ENCODE measurements around the gene UBE2G1. TPM values are rescaled to one million over a fixed set of nuclear protein-coding genes. Genes with fewer than 3 reads are reported as not detected.
A peak's percentile ranks its signal among the peaks of the same experiment; 100 is the strongest.

The UBE2G1 gene
- total RNA-seq, 1 experiment from 2014 or later, result 60.8 TPM

DNA sequence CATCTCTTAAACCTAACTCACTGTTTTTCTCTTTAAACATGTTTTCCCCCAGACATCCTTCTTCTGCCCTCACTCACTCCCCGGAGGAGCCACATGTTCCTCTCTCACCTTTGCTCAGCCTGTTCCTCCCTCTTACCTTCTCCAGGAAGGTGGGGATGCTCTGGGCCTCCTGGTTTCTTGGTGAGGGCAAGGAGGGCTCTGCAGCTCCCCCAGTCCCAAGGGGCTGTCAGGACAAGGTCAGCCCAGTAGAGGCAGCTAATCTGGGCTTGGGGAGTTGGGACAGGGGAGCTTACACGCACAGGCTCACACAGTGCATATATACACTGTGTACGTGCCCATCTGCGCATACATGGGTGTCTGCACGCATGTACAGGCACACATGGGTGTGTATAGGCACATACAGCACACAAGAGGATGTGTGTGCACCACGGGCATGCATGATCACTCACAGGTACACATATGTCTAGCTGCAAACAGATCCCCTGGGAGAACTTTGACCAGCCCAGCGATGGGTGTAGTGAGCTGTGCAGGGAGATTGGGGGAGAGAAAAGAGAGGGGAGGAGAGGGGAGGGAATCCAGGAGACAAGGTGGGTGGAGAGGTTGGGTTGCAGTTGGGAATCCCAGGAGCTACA is 38.7 kb upstream of the UBE2G1 start:
- no peaks in the 10 kb centered on the region for H3K9me2 ChIP-seq (replicated peaks; ENCODE audit: insufficient read depth, low read length)
- no peaks in the 10 kb centered on the region for H3K36me3 ChIP-seq (ENCODE audit: insufficient read depth, low read length)
- H3K27ac ChIP-seq (ENCODE audit: low read length), result no peak overlapping the region
- H3K4me1 ChIP-seq (ENCODE audit: low read length), result peaks cover 7% of the 10 kb centered on the region
- H3K9ac ChIP-seq (ENCODE audit: low read length), result peak overlapping the region; percentile 32; the same call in 1 of the 2 replicates
- no peak overlapping the region for H3K4me3 ChIP-seq (ENCODE audit: low read length)
- no peaks in the 10 kb centered on the region for H3K79me2 ChIP-seq (ENCODE audit: low read length)
- H2AFZ ChIP-seq (ENCODE audit: low read length), result peak overlapping the region; percentile 58; the same call in 1 of the 2 replicates
- H4K20me1 ChIP-seq (ENCODE audit: insufficient read depth, low read depth, low read length), result no peaks in the 10 kb centered on the region
- peak overlapping the region; percentile 44 for H3K4me2 ChIP-seq (ENCODE audit: low read depth, low read length, poor library complexity, severe bottlenecking)
- H3K27me3 ChIP-seq (ENCODE audit: low read length), result no peaks in the 10 kb centered on the region
- H3K9me3 ChIP-seq (ENCODE audit: low read length), result no peaks in the 10 kb centered on the region
- no peak for DNase-seq

DNA sequence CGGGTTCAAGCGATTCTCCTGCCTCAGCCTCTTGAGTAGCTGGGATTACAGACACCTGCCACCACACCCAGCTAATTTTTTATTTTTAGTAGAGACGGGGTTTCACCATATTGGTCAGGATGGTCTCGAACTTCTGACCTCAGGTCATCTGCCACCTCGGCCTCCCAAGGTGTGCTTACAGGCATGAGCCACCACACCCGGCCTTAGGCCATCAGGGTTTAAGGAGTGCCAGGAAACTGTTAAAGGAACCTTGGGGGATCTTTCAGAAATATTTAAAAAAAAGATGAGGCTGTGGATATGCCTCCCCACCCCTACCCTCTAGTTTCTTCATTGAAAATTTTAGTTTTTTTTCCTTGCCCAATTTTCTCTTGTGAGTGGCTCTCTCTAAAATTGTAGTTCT is 31.4 kb upstream of the UBE2G1 start:
- no peak overlapping the region for H2AFZ ChIP-seq (ENCODE audit: low read length)
- H4K20me1 ChIP-seq (ENCODE audit: insufficient read depth, low read depth, low read length), result no peaks in the 10 kb centered on the region
- H3K4me1 ChIP-seq (ENCODE audit: low read length), result peaks cover 22% of the 10 kb centered on the region
- no peak overlapping the region for H3K9ac ChIP-seq (ENCODE audit: low read length)
- H3K9me2 ChIP-seq (replicated peaks; ENCODE audit: insufficient read depth, low read length), result no peaks in the 10 kb centered on the region
- no peak overlapping the region for H3K4me3 ChIP-seq (ENCODE audit: low read length)
- H3K9me3 ChIP-seq (ENCODE audit: low read length), result no peaks in the 10 kb centered on the region
- H3K27ac ChIP-seq (ENCODE audit: low read length), result no peak overlapping the region
- no peaks in the 10 kb centered on the region for H3K27me3 ChIP-seq (ENCODE audit: low read length)
- H3K4me2 ChIP-seq (ENCODE audit: low read depth, low read length, poor library complexity, severe bottlenecking), result no peak overlapping the region
- H3K36me3 ChIP-seq (ENCODE audit: insufficient read depth, low read length), result no peaks in the 10 kb centered on the region
- no peaks in the 10 kb centered on the region for H3K79me2 ChIP-seq (ENCODE audit: low read length)
- no peak for DNase-seq

DNA sequence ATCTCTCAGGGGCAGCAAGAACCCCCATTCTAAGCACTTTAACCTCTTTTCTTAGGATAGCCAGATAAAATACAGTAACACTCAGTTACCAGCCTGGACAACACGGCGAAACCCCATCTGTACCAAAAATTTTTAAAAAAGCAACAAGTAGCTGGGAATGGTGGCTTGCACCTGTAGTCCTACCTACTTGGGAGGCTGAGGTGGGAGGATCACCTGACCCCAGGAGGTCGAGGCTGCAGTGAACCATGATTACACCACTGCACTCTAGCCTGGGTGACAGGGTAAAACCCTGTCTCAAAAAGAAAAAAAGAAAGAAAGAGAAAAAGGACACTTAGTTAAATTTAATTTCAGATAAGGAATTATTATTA is 28.6 kb upstream of the UBE2G1 start:
- Histone ChIP-seq H3K27me3 (ENCODE audit: low read length) (no peaks in the 10 kb centered on the region), H3K9ac (ENCODE audit: low read length) (no peak overlapping the region), H3K27ac (ENCODE audit: low read length) (no peak overlapping the region), H3K4me3 (ENCODE audit: low read length) (no peak overlapping the region), H3K4me1 (ENCODE audit: low read length) (peaks cover 22% of the 10 kb centered on the region), H3K79me2 (ENCODE audit: low read length) (no peaks in the 10 kb centered on the region), H3K9me3 (ENCODE audit: low read length) (no peaks in the 10 kb centered on the region), H3K9me2 (replicated peaks; ENCODE audit: insufficient read depth, low read length) (no peaks in the 10 kb centered on the region), H3K36me3 (ENCODE audit: insufficient read depth, low read length) (no peaks in the 10 kb centered on the region), H2AFZ (ENCODE audit: low read length) (no peak overlapping the region), H3K4me2 (ENCODE audit: low read depth, low read length, poor library complexity, severe bottlenecking) (no peak overlapping the region), H4K20me1 (ENCODE audit: insufficient read depth, low read depth, low read length) (no peaks in the 10 kb centered on the region)
- DNase-seq, result no peak

DNA sequence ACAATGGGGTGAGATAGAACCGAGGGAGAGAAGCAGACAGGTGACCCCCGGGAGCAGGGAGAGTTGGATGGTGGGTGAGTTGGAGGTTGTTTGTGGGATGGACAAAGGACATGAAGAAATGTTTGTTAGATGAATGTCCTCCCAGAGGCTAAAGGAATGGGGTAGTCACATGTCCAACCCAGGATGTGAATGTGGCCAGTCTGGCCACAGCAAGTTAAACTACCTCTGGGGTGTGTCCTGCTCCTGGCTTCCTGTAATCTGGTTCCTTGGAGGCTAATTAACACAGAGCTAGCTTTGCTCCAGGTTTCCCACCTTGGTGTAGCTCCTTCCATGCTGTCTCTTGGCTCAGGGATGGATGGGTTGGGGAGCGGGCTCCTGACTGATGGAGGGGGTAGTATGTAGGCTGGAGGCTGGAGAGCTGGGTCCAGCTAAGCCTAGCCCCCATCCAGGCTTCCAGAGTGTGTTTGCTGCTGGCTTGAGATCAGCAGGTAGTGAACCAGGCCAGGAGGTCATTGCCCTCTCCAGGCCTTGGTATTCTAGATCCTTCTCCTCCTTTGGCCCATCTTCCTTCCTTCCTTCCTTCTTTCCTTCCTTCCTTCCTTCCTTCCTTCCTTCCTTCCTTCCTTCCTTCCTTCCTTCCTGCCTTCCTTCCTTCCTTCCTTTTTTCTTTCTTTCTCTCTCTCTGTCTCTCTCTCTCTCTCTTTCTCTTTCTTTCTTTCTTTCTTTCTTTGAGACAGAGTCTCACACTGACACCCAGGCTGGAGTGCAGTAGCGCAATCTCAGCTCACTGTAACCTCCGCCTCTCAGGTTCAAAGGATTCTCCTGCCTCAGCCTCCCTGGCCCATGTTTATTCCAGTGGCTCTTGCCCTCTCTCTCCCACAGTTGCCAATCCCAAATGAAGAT is 28.0 kb upstream of the UBE2G1 start:
- H3K9me3 ChIP-seq (ENCODE audit: low read length), result no peaks in the 10 kb centered on the region
- peaks cover 22% of the 10 kb centered on the region for H3K4me1 ChIP-seq (ENCODE audit: low read length)
- no peaks in the 10 kb centered on the region for H3K36me3 ChIP-seq (ENCODE audit: insufficient read depth, low read length)
- H4K20me1 ChIP-seq (ENCODE audit: insufficient read depth, low read depth, low read length), result no peaks in the 10 kb centered on the region
- H3K4me2 ChIP-seq (ENCODE audit: low read depth, low read length, poor library complexity, severe bottlenecking), result no peak overlapping the region
- H3K27ac ChIP-seq (ENCODE audit: low read length), result no peak overlapping the region
- DNase-seq, result no peak
- H3K79me2 ChIP-seq (ENCODE audit: low read length), result no peaks in the 10 kb centered on the region
- H3K4me3 ChIP-seq (ENCODE audit: low read length), result no peak overlapping the region
- H2AFZ ChIP-seq (ENCODE audit: low read length), result 0 out of 2 replicates have a peak overlapping the region, but pooled peaks have one; percentile 34
- no peaks in the 10 kb centered on the region for H3K27me3 ChIP-seq (ENCODE audit: low read length)
- no peak overlapping the region for H3K9ac ChIP-seq (ENCODE audit: low read length)
- no peaks in the 10 kb centered on the region for H3K9me2 ChIP-seq (replicated peaks; ENCODE audit: insufficient read depth, low read length)

DNA sequence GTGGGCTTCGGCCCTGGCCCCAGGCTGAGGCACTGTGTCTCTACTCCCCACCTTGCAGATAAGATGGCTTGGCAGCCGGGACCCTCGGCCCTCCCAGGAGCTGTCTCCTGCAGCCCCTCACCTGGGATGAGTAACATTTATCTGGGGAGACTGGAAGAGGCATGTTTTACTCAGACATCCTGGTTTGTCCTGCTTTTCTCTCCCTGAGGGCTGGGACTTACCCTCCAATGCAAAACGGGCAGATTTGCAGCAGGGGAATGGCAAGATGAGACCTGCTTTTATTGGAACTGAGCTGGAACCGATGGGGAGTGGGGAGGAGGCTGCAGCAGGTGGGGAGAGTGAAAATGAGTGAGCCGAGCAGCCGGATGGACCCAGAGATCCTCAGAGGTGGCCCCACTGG is 27.3 kb upstream of the UBE2G1 start:
- Histone ChIP-seq H3K4me1 (ENCODE audit: low read length) (peaks cover 22% of the 10 kb centered on the region), H2AFZ (ENCODE audit: low read length) (0 out of 2 replicates have a peak overlapping the region, but pooled peaks have one; percentile 34), H4K20me1 (ENCODE audit: insufficient read depth, low read depth, low read length) (no peaks in the 10 kb centered on the region), H3K36me3 (ENCODE audit: insufficient read depth, low read length) (no peaks in the 10 kb centered on the region), H3K9me3 (ENCODE audit: low read length) (no peaks in the 10 kb centered on the region), H3K27ac (ENCODE audit: low read length) (no peak overlapping the region), H3K79me2 (ENCODE audit: low read length) (no peaks in the 10 kb centered on the region), H3K9ac (ENCODE audit: low read length) (no peak overlapping the region), H3K9me2 (replicated peaks; ENCODE audit: insufficient read depth, low read length) (no peaks in the 10 kb centered on the region), H3K27me3 (ENCODE audit: low read length) (no peaks in the 10 kb centered on the region), H3K4me2 (ENCODE audit: low read depth, low read length, poor library complexity, severe bottlenecking) (no peak overlapping the region), H3K4me3 (ENCODE audit: low read length) (no peak overlapping the region)
- no peak for DNase-seq

- Histone ChIP-seq H3K4me2 (ENCODE audit: low read depth, low read length, poor library complexity, severe bottlenecking) (no peak overlapping the region), H3K27me3 (ENCODE audit: low read length) (no peaks in the 10 kb centered on the region), H3K4me1 (ENCODE audit: low read length) (peaks cover 4% of the 10 kb centered on the region; the same call in 1 of the 2 replicates), H3K9me2 (replicated peaks; ENCODE audit: insufficient read depth, low read length) (no peaks in the 10 kb centered on the region), H4K20me1 (ENCODE audit: insufficient read depth, low read depth, low read length) (no peaks in the 10 kb centered on the region), H3K9ac (ENCODE audit: low read length) (no peak overlapping the region), H2AFZ (ENCODE audit: low read length) (no peak overlapping the region), H3K36me3 (ENCODE audit: insufficient read depth, low read length) (no peaks in the 10 kb centered on the region), H3K9me3 (ENCODE audit: low read length) (no peaks in the 10 kb centered on the region), H3K4me3 (ENCODE audit: low read length) (no peak overlapping the region), H3K79me2 (ENCODE audit: low read length) (no peaks in the 10 kb centered on the region), H3K27ac (ENCODE audit: low read length) (no peak overlapping the region)
- no peak for DNase-seq
These were observed 22.6 kb upstream of the UBE2G1 start for GRCh38 chr17:4389079-4389478.

DNA sequence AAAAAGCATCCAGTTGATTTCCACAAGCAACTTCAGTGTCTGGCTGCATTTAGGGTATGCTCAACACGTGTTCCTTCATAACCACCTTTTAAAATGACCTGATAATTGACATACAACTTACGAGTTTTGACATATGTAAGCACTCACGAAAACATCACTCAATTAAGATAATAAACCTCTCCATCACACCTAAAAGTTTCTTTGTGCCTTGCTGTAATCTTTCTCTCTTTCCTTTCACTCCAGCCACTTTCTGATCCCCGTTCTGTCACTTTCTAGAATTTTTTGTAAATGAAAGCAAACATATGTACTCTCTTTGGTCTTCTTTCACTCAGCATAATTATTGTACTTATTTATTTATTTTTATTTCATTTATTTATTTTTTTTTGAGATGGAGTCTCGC is 20.7 kb upstream of the UBE2G1 start:
- no peaks in the 10 kb centered on the region for H3K79me2 ChIP-seq (ENCODE audit: low read length)
- H3K9me2 ChIP-seq (replicated peaks; ENCODE audit: insufficient read depth, low read length), result no peaks in the 10 kb centered on the region
- no peak overlapping the region for H3K4me2 ChIP-seq (ENCODE audit: low read depth, low read length, poor library complexity, severe bottlenecking)
- H3K4me1 ChIP-seq (ENCODE audit: low read length), result no peaks in the 10 kb centered on the region
- H3K9me3 ChIP-seq (ENCODE audit: low read length), result no peaks in the 10 kb centered on the region
- no peaks in the 10 kb centered on the region for H4K20me1 ChIP-seq (ENCODE audit: insufficient read depth, low read depth, low read length)
- no peak for DNase-seq
- no peak overlapping the region for H2AFZ ChIP-seq (ENCODE audit: low read length)
- H3K4me3 ChIP-seq (ENCODE audit: low read length), result no peak overlapping the region
- no peaks in the 10 kb centered on the region for H3K36me3 ChIP-seq (ENCODE audit: insufficient read depth, low read length)
- no peak overlapping the region for H3K9ac ChIP-seq (ENCODE audit: low read length)
- no peak overlapping the region for H3K27ac ChIP-seq (ENCODE audit: low read length)
- no peaks in the 10 kb centered on the region for H3K27me3 ChIP-seq (ENCODE audit: low read length)

DNA sequence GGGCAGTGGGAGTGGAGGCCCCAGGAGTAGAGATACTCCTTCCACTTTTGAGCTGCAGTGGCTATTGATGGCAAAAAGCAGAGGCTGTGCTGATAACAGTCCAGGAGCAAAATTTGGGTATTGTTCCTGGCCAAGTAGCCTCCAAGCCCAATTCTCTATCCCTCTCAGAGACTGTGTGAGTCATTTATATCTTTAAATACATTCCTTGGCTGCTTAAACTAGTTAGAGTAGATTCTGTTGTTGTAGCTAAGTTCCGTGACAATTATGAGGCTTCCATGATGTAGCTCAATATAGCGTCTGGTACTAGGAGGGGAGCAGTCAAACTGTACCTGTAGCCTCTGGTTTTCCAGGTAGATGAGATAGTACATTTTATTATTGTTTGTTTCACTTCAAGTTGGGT is 19.9 kb upstream of the UBE2G1 start:
- no peaks in the 10 kb centered on the region for H3K79me2 ChIP-seq (ENCODE audit: low read length)
- no peak overlapping the region for H3K9ac ChIP-seq (ENCODE audit: low read length)
- H4K20me1 ChIP-seq (ENCODE audit: insufficient read depth, low read depth, low read length), result no peaks in the 10 kb centered on the region
- H3K4me2 ChIP-seq (ENCODE audit: low read depth, low read length, poor library complexity, severe bottlenecking), result no peak overlapping the region
- no peak overlapping the region for H3K4me3 ChIP-seq (ENCODE audit: low read length)
- no peaks in the 10 kb centered on the region for H3K9me3 ChIP-seq (ENCODE audit: low read length)
- H2AFZ ChIP-seq (ENCODE audit: low read length), result no peak overlapping the region
- no peak for DNase-seq
- H3K27ac ChIP-seq (ENCODE audit: low read length), result no peak overlapping the region
- no peaks in the 10 kb centered on the region for H3K36me3 ChIP-seq (ENCODE audit: insufficient read depth, low read length)
- H3K4me1 ChIP-seq (ENCODE audit: low read length), result no peaks in the 10 kb centered on the region
- H3K27me3 ChIP-seq (ENCODE audit: low read length), result no peaks in the 10 kb centered on the region
- H3K9me2 ChIP-seq (replicated peaks; ENCODE audit: insufficient read depth, low read length), result no peaks in the 10 kb centered on the region
